ENCODE measurements around the gene SH3RF3.

The SH3RF3 gene

DNA sequence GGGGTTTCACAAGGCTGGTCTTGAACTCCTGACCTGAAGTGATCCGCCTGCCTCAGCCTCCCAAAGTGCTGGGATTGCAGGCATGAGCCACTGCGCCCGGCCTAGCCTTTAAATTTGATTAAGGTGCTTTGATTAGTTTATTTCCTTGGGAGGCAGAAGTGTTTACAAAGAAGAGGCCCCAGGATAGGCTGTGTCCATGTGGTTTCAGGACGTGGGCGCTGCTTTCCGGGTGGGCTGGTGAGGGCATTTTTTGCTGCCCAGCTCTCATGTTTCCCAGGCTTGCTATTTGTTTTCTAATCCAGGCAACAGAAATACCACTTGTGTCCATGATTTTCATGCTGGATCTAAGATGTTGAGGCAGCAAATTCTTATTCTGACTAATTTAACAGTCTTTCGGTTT, 124.2 kb downstream of the SH3RF3 start:
- no peak overlapping the region for H3K4me3 ChIP-seq (ENCODE audit: insufficient read length, low read depth)
- DNase-seq (ENCODE audit: low read depth, low spot score): no peak
- TF ChIP-seq YY1 (IDR thresholded peaks at IDR 0.05; ENCODE audit: insufficient read depth, insufficient read length) (no peak), SUZ12 (IDR thresholded peaks at IDR 0.05; ENCODE audit: extremely low read depth, insufficient read depth, insufficient read length) (no peak), ZNF274 (IDR thresholded peaks at IDR 0.05; ENCODE audit: low read depth, low read length) (no peak)
- H3K4me1 ChIP-seq (ENCODE audit: insufficient read depth, insufficient read length): no peaks in the 10 kb centered on the region
- no peaks in the 10 kb centered on the region for H3K9me3 ChIP-seq (ENCODE audit: insufficient read depth, low read length)
- no peak overlapping the region for H3K9ac ChIP-seq (ENCODE audit: insufficient read length, low read depth)
- no peaks in the 10 kb centered on the region for H3K27me3 ChIP-seq (ENCODE audit: insufficient read depth, insufficient read length)
- H3K36me3 ChIP-seq (ENCODE audit: insufficient read depth, insufficient read length, low read length): no peaks in the 10 kb centered on the region

DNA sequence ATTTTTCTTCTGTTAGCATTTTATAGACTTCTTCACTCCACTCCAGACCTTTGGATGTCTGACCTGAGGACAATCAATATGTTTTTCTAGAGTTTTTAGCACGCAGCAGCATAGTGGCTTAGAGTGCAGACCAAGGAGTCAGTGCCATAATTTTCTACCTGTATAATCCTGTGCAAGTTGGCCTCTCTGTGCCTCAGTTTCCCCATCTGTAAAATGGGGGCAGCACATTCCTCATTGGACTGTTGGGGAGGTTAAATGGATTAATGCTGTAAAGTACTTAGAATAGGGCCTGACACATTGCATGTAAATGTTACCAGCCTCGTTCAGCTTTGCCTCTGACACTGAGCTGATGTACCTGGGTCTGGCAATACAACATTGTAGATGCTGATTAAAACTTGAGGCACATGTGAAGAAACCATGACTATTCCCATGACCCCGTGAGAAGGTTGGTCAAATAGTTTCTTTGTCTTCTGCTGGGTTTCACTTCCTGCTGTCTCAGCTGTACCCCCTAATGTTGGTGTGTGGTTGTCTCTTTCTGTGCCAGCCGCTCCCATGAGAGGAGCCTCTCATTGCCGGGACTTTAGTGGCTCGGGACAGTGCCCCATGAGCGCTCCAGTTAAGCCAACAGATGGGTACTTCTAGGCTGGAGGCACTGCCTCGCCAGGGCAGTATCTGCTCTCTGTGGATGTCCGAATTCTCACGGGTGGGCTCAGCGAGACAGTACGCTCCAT, 125.3 kb downstream of the SH3RF3 start:
- no peak for TF ChIP-seq ZNF274 (IDR thresholded peaks at IDR 0.05; ENCODE audit: low read depth, low read length)
- no peak for TF ChIP-seq YY1 (IDR thresholded peaks at IDR 0.05; ENCODE audit: insufficient read depth, insufficient read length)
- TF ChIP-seq SUZ12 (IDR thresholded peaks at IDR 0.05; ENCODE audit: extremely low read depth, insufficient read depth, insufficient read length): no peak
- no peaks in the 10 kb centered on the region for H3K27me3 ChIP-seq (ENCODE audit: insufficient read depth, insufficient read length)
- H3K4me1 ChIP-seq (ENCODE audit: insufficient read depth, insufficient read length): no peaks in the 10 kb centered on the region
- H3K9me3 ChIP-seq (ENCODE audit: insufficient read depth, low read length): no peaks in the 10 kb centered on the region
- no peak overlapping the region for H3K4me3 ChIP-seq (ENCODE audit: insufficient read length, low read depth)
- DNase-seq (ENCODE audit: low read depth, low spot score): no peak
- no peaks in the 10 kb centered on the region for H3K36me3 ChIP-seq (ENCODE audit: insufficient read depth, insufficient read length, low read length)
- no peak overlapping the region for H3K9ac ChIP-seq (ENCODE audit: insufficient read length, low read depth)

DNA sequence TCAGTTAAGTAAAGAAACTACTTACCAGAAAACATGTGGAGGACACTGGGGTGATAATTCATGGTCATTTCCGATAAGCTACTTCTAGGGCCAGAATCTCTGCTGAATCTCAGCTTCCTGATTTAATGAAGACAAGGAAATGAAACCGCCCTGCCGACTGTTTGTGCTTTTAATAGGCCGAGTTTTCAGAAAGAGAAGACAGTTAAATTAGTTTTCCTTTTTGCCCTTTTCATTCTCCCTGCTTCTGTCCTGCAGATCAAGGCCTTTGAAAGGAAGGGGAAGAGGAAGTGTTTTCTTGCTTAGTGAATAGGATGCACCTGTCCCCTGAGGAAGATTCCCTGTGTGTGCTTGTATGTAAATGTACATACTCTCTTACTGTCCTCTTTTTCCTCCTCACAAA, 126.6 kb downstream of the SH3RF3 start:
- Histone ChIP-seq H3K36me3 (ENCODE audit: insufficient read depth, insufficient read length, low read length) (no peaks in the 10 kb centered on the region), H3K4me3 (ENCODE audit: insufficient read length, low read depth) (no peak overlapping the region), H3K9me3 (ENCODE audit: insufficient read depth, low read length) (no peaks in the 10 kb centered on the region), H3K9ac (ENCODE audit: insufficient read length, low read depth) (no peak overlapping the region), H3K4me1 (ENCODE audit: insufficient read depth, insufficient read length) (no peaks in the 10 kb centered on the region), H3K27me3 (ENCODE audit: insufficient read depth, insufficient read length) (no peaks in the 10 kb centered on the region)
- DNase-seq (ENCODE audit: low read depth, low spot score): no peak
- TF ChIP-seq SUZ12 (IDR thresholded peaks at IDR 0.05; ENCODE audit: extremely low read depth, insufficient read depth, insufficient read length) (no peak), YY1 (IDR thresholded peaks at IDR 0.05; ENCODE audit: insufficient read depth, insufficient read length) (no peak), ZNF274 (IDR thresholded peaks at IDR 0.05; ENCODE audit: low read depth, low read length) (no peak)

DNA sequence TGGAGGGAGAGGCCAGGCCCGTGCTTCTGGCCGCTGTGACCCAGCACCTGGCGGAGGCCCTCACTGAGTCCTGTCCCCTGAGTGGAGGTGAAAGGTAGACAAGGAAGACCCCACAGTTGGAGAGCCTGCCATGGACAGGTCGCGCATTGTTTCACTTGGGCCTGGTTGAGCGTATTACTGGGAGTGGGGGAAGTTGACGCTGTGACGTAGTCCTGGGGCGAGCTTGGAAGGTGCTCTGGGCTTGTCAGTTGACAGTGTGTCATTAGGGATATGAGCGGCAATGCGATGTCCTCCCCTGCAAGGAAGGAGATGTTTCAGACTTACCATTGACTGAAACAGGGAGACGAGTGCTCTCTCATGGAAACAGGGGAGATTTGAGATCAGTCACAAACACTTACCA, 127.1 kb downstream of the SH3RF3 start:
- no peak for DNase-seq (ENCODE audit: low read depth, low spot score)
- TF ChIP-seq YY1 (IDR thresholded peaks at IDR 0.05; ENCODE audit: insufficient read depth, insufficient read length) (no peak), ZNF274 (IDR thresholded peaks at IDR 0.05; ENCODE audit: low read depth, low read length) (no peak), SUZ12 (IDR thresholded peaks at IDR 0.05; ENCODE audit: extremely low read depth, insufficient read depth, insufficient read length) (no peak)
- no peaks in the 10 kb centered on the region for H3K9me3 ChIP-seq (ENCODE audit: insufficient read depth, low read length)
- no peak overlapping the region for H3K9ac ChIP-seq (ENCODE audit: insufficient read length, low read depth)
- H3K36me3 ChIP-seq (ENCODE audit: insufficient read depth, insufficient read length, low read length): no peaks in the 10 kb centered on the region
- no peak overlapping the region for H3K4me3 ChIP-seq (ENCODE audit: insufficient read length, low read depth)
- no peaks in the 10 kb centered on the region for H3K27me3 ChIP-seq (ENCODE audit: insufficient read depth, insufficient read length)
- H3K4me1 ChIP-seq (ENCODE audit: insufficient read depth, insufficient read length): no peaks in the 10 kb centered on the region

DNA sequence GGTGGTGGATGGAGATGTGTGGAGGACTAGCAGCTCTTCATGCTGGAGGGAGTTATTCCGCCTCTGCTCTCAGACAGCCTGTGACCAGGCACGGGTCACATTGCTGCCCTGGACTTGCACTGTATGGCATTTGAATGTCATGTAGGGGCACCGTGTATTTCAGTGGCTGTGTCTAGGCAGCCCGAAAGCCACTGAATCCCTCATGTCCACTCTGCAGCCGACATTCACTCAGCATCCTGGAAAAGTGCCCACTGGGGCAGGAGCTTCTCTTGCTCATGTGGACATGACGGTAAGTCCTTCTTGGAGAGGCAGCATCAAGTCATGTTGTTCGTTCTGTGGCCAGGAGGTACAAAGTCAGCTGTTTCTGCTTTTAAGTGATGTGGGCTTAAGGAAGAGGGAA, 127.9 kb downstream of the SH3RF3 start:
- Histone ChIP-seq H3K9ac (ENCODE audit: insufficient read length, low read depth) (no peak overlapping the region), H3K36me3 (ENCODE audit: insufficient read depth, insufficient read length, low read length) (no peaks in the 10 kb centered on the region), H3K4me3 (ENCODE audit: insufficient read length, low read depth) (no peak overlapping the region), H3K4me1 (ENCODE audit: insufficient read depth, insufficient read length) (no peaks in the 10 kb centered on the region), H3K27me3 (ENCODE audit: insufficient read depth, insufficient read length) (no peaks in the 10 kb centered on the region), H3K9me3 (ENCODE audit: insufficient read depth, low read length) (no peaks in the 10 kb centered on the region)
- no peak for DNase-seq (ENCODE audit: low read depth, low spot score)
- TF ChIP-seq YY1 (IDR thresholded peaks at IDR 0.05; ENCODE audit: insufficient read depth, insufficient read length) (no peak), ZNF274 (IDR thresholded peaks at IDR 0.05; ENCODE audit: low read depth, low read length) (no peak), SUZ12 (IDR thresholded peaks at IDR 0.05; ENCODE audit: extremely low read depth, insufficient read depth, insufficient read length) (no peak)

GRCh38 chr2:109257653-109258052, 128.6 kb downstream of the SH3RF3 start:
- DNase-seq (ENCODE audit: low read depth, low spot score): no peak
- Histone ChIP-seq H3K4me1 (ENCODE audit: insufficient read depth, insufficient read length) (no peaks in the 10 kb centered on the region), H3K36me3 (ENCODE audit: insufficient read depth, insufficient read length, low read length) (no peaks in the 10 kb centered on the region), H3K27me3 (ENCODE audit: insufficient read depth, insufficient read length) (no peaks in the 10 kb centered on the region), H3K4me3 (ENCODE audit: insufficient read length, low read depth) (no peak overlapping the region), H3K9me3 (ENCODE audit: insufficient read depth, low read length) (no peaks in the 10 kb centered on the region), H3K9ac (ENCODE audit: insufficient read length, low read depth) (no peak overlapping the region)
- no peak for TF ChIP-seq SUZ12 (IDR thresholded peaks at IDR 0.05; ENCODE audit: extremely low read depth, insufficient read depth, insufficient read length)
- TF ChIP-seq YY1 (IDR thresholded peaks at IDR 0.05; ENCODE audit: insufficient read depth, insufficient read length): no peak
- TF ChIP-seq ZNF274 (IDR thresholded peaks at IDR 0.05; ENCODE audit: low read depth, low read length): no peak

DNA sequence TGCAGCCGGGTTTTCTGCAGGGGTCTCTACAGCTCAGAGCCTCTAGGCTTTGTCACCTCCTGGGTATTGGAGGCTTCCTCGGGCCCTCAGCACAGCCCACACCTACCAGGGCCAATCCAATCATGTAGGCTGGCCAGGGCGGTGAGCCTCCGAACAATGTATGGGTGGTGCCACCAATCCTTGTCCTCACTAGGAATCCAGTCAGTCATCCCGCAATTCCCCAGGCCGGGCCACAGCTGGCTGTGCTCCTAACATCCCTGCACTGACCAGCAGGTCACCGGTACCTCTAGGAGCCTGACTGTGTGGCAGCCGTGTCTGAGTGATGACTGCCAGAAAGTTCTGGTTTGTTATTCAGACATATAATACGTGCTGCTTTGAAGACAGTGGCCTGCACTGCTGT, 129.4 kb downstream of the SH3RF3 start:
- TF ChIP-seq ZNF274 (IDR thresholded peaks at IDR 0.05; ENCODE audit: low read depth, low read length) (no peak), SUZ12 (IDR thresholded peaks at IDR 0.05; ENCODE audit: extremely low read depth, insufficient read depth, insufficient read length) (no peak), YY1 (IDR thresholded peaks at IDR 0.05; ENCODE audit: insufficient read depth, insufficient read length) (no peak)
- Histone ChIP-seq H3K27me3 (ENCODE audit: insufficient read depth, insufficient read length) (no peaks in the 10 kb centered on the region), H3K9me3 (ENCODE audit: insufficient read depth, low read length) (no peaks in the 10 kb centered on the region), H3K4me3 (ENCODE audit: insufficient read length, low read depth) (no peak overlapping the region), H3K9ac (ENCODE audit: insufficient read length, low read depth) (no peak overlapping the region), H3K36me3 (ENCODE audit: insufficient read depth, insufficient read length, low read length) (no peaks in the 10 kb centered on the region), H3K4me1 (ENCODE audit: insufficient read depth, insufficient read length) (no peaks in the 10 kb centered on the region)
- DNase-seq (ENCODE audit: low read depth, low spot score): no peak

Measured in NT2/D1 (cell line).